OCI-LY7 (cell line): ENCODE data around the gene CNOT10. TPM values are rescaled to one million over a fixed set of nuclear protein-coding genes. Genes with fewer than 3 reads are reported as not detected.

Source experiments
- BruUV-seq: library from RNA; stranded (reverse); fragments of 400-500 nt; replicated peaks from 2 replicates; lab custom pipeline; 2021; lab: Mats Ljungman, UMichigan
- CTCF ChIA-PET: fragments of 300-600 bp; sonication (Branson Sonifier 250); formaldehyde crosslinking; loops from one replicate; lab custom pipeline; 2022; ENCODE audit warnings: antibody characterized with exemption; ENCODE audit not compliant: unreplicated experiment; lab: Charles Lee
- POLR2A ChIA-PET: fragments of 300-600 bp; sonication (Branson Sonifier 250); formaldehyde crosslinking; loops from one replicate; lab custom pipeline; 2022; ENCODE audit warnings: antibody characterized with exemption; lab: Charles Lee
- DNase-seq: peaks from one replicate; pipeline ENCODE4 v3.0.0-alpha.2; 2015; ENCODE audit warnings: low spot score
- H2AFZ ChIP-seq: fragments of 200-600 bp; sonication (generic), shearing (Covaris generic); 2 replicates; pipeline ENCODE4 v1.6.1; 2014; ENCODE audit warnings: mild to moderate bottlenecking, antibody characterized with exemption, low read length, moderate library complexity
- H3K27ac ChIP-seq: fragments of 200-600 bp; sonication (generic); 2 replicates; pipeline ENCODE4 v1.5.1; 2014; ENCODE audit warnings: mixed run types, low read depth, mild to moderate bottlenecking, moderate library complexity, low read length, inconsistent platforms; ENCODE audit not compliant: poor library complexity, severe bottlenecking
- H3K36me3 ChIP-seq: fragments of 200-600 bp; sonication (generic); 2 replicates; pipeline ENCODE4 v1.6.1; 2014; ENCODE audit warnings: mild to moderate bottlenecking, antibody characterized with exemption, low read length, moderate library complexity, mixed read lengths; ENCODE audit not compliant: insufficient read depth
- H3K4me1 ChIP-seq: fragments of 200-600 bp; sonication (generic); 2 replicates; pipeline ENCODE4 v1.5.1; 2014; ENCODE audit warnings: mild to moderate bottlenecking, low read length; ENCODE audit not compliant: insufficient read depth, poor library complexity, severe bottlenecking
- H3K4me2 ChIP-seq: fragments of 200-600 bp; sonication (generic); 2 replicates; pipeline ENCODE4 v1.6.1; 2014; ENCODE audit warnings: mild to moderate bottlenecking, low read length
- H3K4me3 ChIP-seq: fragments of 200-600 bp; sonication (generic); 2 replicates; pipeline ENCODE4 v1.5.1; 2014; ENCODE audit warnings: mild to moderate bottlenecking, low read depth, low read length; ENCODE audit not compliant: poor library complexity, severe bottlenecking
- H3K79me2 ChIP-seq: fragments of 200-600 bp; sonication (generic); 2 replicates; pipeline ENCODE4 v1.6.1; 2016; ENCODE audit warnings: low read depth, mild to moderate bottlenecking, low read length, moderate library complexity, mixed read lengths; ENCODE audit not compliant: insufficient read depth
- H3K9me2 ChIP-seq: fragments of 200-600 bp; sonication (generic); 2 replicates; pipeline ENCODE4 v1.6.1; 2016; ENCODE audit warnings: mild to moderate bottlenecking, low read length, mixed read lengths; ENCODE audit not compliant: insufficient read depth
- H3K9me3 ChIP-seq: fragments of 200-600 bp; sonication (generic); 2 replicates; pipeline ENCODE4 v1.6.1; 2014; ENCODE audit warnings: mild to moderate bottlenecking, mixed run types, low read length, mixed read lengths
- H4K20me1 ChIP-seq: fragments of 200-600 bp; sonication (generic); 2 replicates; pipeline ENCODE4 v1.6.1; 2014; ENCODE audit warnings: mild to moderate bottlenecking, antibody characterized with exemption, low read length, moderate library complexity, mixed read lengths; ENCODE audit not compliant: insufficient read depth
- CTCF ChIP-seq: fragments of 200-600 bp; sonication (generic); conservative IDR thresholded peaks from 2 replicates; pipeline ENCODE4 v1.5.1; 2014; ENCODE audit warnings: mild to moderate bottlenecking, antibody characterized with exemption, low read length, moderate library complexity, mixed read lengths
- EZH2phosphoT487 ChIP-seq: fragments of 200-600 bp; sonication (generic); IDR thresholded peaks from 2 replicates; pipeline ENCODE4 v1.6.1; 2018; ENCODE audit warnings: low read depth, borderline replicate concordance, mild to moderate bottlenecking, mixed run types, antibody characterized with exemption, low read length, moderate library complexity, mixed read lengths
- intact Hi-C: fragments of 100-400 bp; cut with micrococcal nuclease; formaldehyde crosslinking; loops from one replicate; pipeline ENCODE4 v1.10.0; 2022; ENCODE audit not compliant: unreplicated experiment
- total RNA-seq, 2 experiments: library from RNA; depleted of rRNA in 1 of 2; stranded (reverse); fragments of >200 nt in 1 of 2; shearing (Covaris generic) in 1 of 2; gene quantifications; 2 replicates each; pipeline ENCODE4 v1.2.3, GENCODE V29; 2014 to 2022

Gene CNOT10
- total RNA-seq, 2 experiments from 2014 or later: 56.1 to 60.3 TPM

- Histone ChIP-seq H3K4me1 (no peaks in the 10 kb centered on the region), H2AFZ (no peak overlapping the region), H3K9me2 (no peaks in the 10 kb centered on the region), H4K20me1 (no peaks in the 10 kb centered on the region), H3K27ac (no peak overlapping the region), H3K79me2 (no peaks in the 10 kb centered on the region), H3K36me3 (no peaks in the 10 kb centered on the region), H3K4me3 (no peak overlapping the region), H3K9me3 (no peaks in the 10 kb centered on the region), H3K4me2 (no peak overlapping the region)
- intact Hi-C loops: no loop called here
- no peak for DNase-seq
- no peak for TF ChIP-seq CTCF
- TF ChIP-seq EZH2phosphoT487: no peak
- BruUV-seq: no TSS peak
- POLR2A ChIA-PET: interaction anchor here (0.6 to 0.7 kb wide), 3 partner anchors 8 to 758 kb away, joined by 3 read pairs; no protein-coding TSS in a partner anchor
- CTCF ChIA-PET: no interaction called here
Measured at GRCh38 chr3:32675164-32675563, 9.8 kb upstream of the CNOT10 start.

GRCh38 chr3:32675650-32676049, 9.3 kb upstream of the CNOT10 start:
- POLR2A ChIA-PET: no interaction called here
- no peaks in the 10 kb centered on the region for H3K9me2 ChIP-seq
- no peaks in the 10 kb centered on the region for H3K4me1 ChIP-seq
- CTCF ChIA-PET: no interaction called here
- BruUV-seq: no TSS peak
- H3K36me3 ChIP-seq: no peaks in the 10 kb centered on the region
- no peak overlapping the region for H3K27ac ChIP-seq
- no peaks in the 10 kb centered on the region for H4K20me1 ChIP-seq
- H3K79me2 ChIP-seq: no peaks in the 10 kb centered on the region
- intact Hi-C loops: no loop called here
- H3K4me3 ChIP-seq: no peak overlapping the region
- H3K9me3 ChIP-seq: no peaks in the 10 kb centered on the region
- DNase-seq: no peak
- H3K4me2 ChIP-seq: no peak overlapping the region
- TF ChIP-seq CTCF: no peak
- TF ChIP-seq EZH2phosphoT487: no peak
- H2AFZ ChIP-seq: no peak overlapping the region

- no TSS peak for BruUV-seq
- no peaks in the 10 kb centered on the region for H3K9me3 ChIP-seq
- ChIA-PET POLR2A (interaction anchor here (1.3 kb wide), 1 partner anchor 18 kb away, joined by 3 read pairs; no protein-coding TSS in a partner anchor), CTCF (no interaction called here)
- H3K79me2 ChIP-seq: peaks cover 17% of the 10 kb centered on the region
- no peak overlapping the region for H3K4me2 ChIP-seq
- intact Hi-C loops: loop anchor here (10.0 kb wide), 1 partner anchor 307 kb away; no protein-coding TSS in a partner anchor
- H3K4me3 ChIP-seq: no peak overlapping the region
- peaks cover 4% of the 10 kb centered on the region; the same call in 1 of the 2 replicates for H4K20me1 ChIP-seq
- no peak for DNase-seq
- H2AFZ ChIP-seq: no peak overlapping the region
- no peak for TF ChIP-seq EZH2phosphoT487
- no peak for TF ChIP-seq CTCF
- no peaks in the 10 kb centered on the region for H3K9me2 ChIP-seq
- no peaks in the 10 kb centered on the region for H3K36me3 ChIP-seq
- no peak overlapping the region for H3K27ac ChIP-seq
- peaks cover 19% of the 10 kb centered on the region for H3K4me1 ChIP-seq
Measured at GRCh38 chr3:32681811-32682210, 3.2 kb upstream of the CNOT10 start.
